IPS-15b (cell line): Measurements from ENCODE around the gene SYNJ2.

ENCODE experiments used
- H3K27me3 ChIP-seq: one replicate; pipeline ENCODE4 v1.6.1; 2013; ENCODE audit warnings: low read length; ENCODE audit not compliant: control insufficient read depth, insufficient read depth
- H3K36me3 ChIP-seq: one replicate; pipeline ENCODE4 v1.6.1; 2013; ENCODE audit warnings: low read length; ENCODE audit not compliant: control insufficient read depth, insufficient read depth
- H3K4me1 ChIP-seq: one replicate; pipeline ENCODE4 v1.6.1; 2013; ENCODE audit warnings: mild to moderate bottlenecking, low read length; ENCODE audit not compliant: control insufficient read depth, insufficient read depth
- H3K4me3 ChIP-seq: one replicate; pipeline ENCODE4 v1.5.1; 2013; ENCODE audit warnings: low read depth, low read length
- H3K9ac ChIP-seq: one replicate; pipeline ENCODE4 v1.6.1; 2013; ENCODE audit warnings: low read depth, mild to moderate bottlenecking, low read length
- H3K9me3 ChIP-seq: one replicate; pipeline ENCODE4 v1.6.1; 2013; ENCODE audit warnings: mild to moderate bottlenecking, low read length; ENCODE audit not compliant: control insufficient read depth, insufficient read depth

SYNJ2 gene

GRCh38 chr6:157974967-157975366 lies 6.7 kb upstream of the SYNJ2 start:
- no peak overlapping the region for H3K9ac ChIP-seq
- no peaks in the 10 kb centered on the region for H3K36me3 ChIP-seq
- H3K4me1 ChIP-seq: no peaks in the 10 kb centered on the region
- no peaks in the 10 kb centered on the region for H3K9me3 ChIP-seq
- no peak overlapping the region for H3K4me3 ChIP-seq
- peaks cover 4% of the 10 kb centered on the region for H3K27me3 ChIP-seq

- Histone ChIP-seq H3K9me3 (no peaks in the 10 kb centered on the region), H3K27me3 (peaks cover 9% of the 10 kb centered on the region), H3K4me3 (no peak overlapping the region), H3K9ac (no peak overlapping the region), H3K36me3 (no peaks in the 10 kb centered on the region), H3K4me1 (no peaks in the 10 kb centered on the region)
Measured at GRCh38 chr6:157975456-157975855, 6.2 kb upstream of the SYNJ2 start.

DNA sequence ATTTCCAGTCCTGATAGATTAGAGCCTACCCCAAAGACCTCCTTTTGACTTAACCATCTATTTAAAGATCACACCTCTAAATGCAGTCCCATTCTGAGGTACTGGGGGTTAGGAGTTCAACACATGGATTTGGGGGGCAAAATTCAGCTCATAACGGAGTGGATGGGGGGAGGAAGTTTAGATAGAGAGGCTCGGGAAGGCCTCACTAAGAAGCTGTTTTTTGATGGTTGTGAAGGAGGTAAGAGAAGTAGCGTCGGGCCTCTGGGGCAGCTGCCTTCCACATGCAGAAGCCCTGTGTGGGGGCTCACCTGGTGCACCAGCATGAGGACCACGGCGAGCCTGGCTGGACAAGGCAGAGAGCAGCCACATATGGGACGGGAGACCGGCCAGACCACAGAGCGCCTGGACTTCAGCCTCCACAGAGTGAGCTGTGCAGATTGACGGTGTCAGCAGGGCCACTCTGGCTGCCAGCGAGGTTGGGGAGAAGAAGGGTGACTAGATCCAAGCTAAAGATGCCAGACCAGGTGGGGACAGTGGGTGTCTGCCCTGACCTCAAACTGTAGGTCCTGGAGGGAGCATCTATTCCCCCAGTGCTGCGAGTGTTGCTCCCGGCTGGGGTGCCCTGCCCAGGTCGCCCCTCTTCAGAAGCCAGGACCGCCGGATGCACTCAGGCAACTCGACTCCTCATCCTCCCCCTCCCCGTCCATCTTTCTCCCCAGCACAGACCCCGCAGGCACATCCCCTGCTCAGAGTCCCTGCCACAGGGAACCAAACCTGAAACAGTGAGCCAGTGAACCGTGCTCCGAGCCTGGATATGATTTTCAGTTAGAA lies 5.1 kb upstream of the SYNJ2 start:
- no peaks in the 10 kb centered on the region for H3K4me1 ChIP-seq
- peaks cover 17% of the 10 kb centered on the region for H3K27me3 ChIP-seq
- no peaks in the 10 kb centered on the region for H3K36me3 ChIP-seq
- H3K9me3 ChIP-seq: no peaks in the 10 kb centered on the region
- no peak overlapping the region for H3K9ac ChIP-seq
- H3K4me3 ChIP-seq: no peak overlapping the region

DNA sequence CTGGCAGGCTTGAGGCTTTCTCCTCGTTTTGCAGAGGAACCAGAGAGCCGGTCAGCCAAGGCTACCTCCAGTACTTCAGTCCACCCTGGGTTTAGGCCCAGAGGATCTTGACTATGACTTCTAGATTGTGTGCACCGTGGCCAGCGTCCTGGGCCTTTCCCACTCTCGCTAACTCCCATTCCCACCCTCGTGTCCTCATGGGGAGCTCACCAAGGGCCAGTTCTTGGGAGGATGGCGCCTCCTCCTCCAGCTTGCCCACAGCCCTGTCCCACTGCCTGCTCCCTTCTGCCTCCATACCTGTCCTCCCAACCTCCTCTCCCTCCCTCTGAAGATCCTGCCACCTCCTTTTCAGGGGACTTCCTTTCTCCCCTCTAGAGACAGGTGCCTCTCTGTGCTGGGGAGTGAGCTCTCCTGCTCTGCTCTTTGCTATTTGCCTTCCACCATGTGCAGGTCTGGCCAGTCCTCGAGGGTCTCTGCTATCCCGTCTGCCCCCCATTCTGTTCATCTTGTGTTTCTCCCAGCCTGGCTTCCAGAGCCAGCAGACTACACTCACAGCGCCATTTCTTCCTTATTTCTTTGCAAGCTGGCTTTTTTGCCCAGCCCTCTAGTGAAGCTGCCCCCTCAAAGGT lies 4.4 kb upstream of the SYNJ2 start:
- no peak overlapping the region for H3K9ac ChIP-seq
- no peaks in the 10 kb centered on the region for H3K36me3 ChIP-seq
- peaks cover 17% of the 10 kb centered on the region for H3K27me3 ChIP-seq
- no peaks in the 10 kb centered on the region for H3K9me3 ChIP-seq
- H3K4me1 ChIP-seq: no peaks in the 10 kb centered on the region
- no peak overlapping the region for H3K4me3 ChIP-seq

DNA sequence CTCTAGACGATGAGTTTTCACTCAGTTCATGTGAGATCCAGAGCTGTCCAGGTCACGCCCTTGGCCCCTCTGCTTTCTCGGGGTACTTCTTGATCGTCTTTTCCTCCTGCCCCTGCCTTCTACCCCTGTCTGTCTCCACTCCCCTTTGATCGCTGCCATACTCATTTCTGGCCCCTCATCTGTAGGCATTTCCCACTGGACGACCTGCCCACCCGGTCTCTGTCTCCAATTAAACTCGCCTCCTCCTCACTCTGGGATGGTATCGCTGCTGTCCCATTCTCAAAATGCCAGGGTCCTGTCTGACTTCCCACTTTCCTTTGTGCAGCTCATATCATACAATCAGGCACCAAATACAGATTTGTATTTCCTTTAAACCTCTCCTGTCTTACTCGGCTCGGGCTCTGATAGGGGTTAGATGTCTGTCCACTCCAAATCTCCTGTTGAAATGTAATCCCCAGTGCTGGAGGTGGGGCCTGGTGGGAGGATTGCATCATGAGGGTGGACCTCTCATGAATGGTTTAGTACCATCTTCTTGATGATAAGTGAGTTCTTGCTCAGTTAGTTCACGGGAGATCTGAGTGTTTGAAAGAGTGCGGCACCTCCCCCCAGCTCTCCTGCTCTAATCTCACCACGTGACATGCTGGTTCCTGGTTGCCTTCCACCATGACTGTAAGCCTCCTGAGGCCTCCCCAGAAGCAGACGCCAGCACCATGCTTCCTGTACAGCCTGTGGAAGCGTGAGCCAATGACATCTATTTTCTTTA lies 3.5 kb upstream of the SYNJ2 start:
- H3K4me1 ChIP-seq: peaks cover 3% of the 10 kb centered on the region
- peaks cover 17% of the 10 kb centered on the region for H3K27me3 ChIP-seq
- no peak overlapping the region for H3K9ac ChIP-seq
- no peaks in the 10 kb centered on the region for H3K9me3 ChIP-seq
- no peaks in the 10 kb centered on the region for H3K36me3 ChIP-seq
- no peak overlapping the region for H3K4me3 ChIP-seq

DNA sequence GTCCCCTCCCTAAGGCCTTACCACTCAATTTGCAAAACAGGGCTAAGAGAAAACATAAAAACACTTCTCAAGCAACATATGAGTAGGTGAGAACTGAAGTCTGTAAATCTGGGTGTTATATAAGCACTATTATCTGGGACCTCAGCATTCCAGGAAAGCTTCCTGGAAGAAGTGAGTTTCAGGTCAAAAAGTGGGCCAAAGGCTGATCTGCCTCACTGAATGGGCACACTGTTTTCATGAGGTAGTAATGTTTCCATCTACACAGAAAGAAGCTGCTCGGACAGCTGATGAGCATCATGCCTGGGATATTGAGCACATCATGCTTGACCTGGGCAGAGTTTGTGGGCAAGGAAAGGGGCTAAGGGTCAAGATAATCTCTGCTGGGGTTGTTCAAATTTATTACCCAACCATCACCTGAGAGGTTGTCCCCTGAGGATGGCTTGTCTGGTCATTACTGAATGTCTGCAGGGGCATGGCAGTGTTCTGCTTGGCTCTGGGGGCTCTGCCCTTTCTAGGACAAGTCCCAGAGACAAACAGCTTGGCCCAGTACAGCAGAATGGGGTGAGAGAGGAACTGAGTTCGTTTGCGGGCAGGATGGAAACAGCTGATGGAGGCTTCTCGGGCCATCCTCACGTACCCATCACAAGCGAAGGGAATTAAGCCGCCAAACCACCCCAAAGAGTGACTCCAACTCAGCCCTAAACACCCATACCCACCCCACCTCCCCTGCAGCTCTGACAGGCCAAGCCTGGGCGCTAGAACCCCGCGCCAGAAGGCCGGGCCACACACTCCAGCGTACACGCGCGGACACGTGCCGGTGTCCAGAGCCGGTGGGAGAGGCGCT lies 1.2 kb upstream of the SYNJ2 start:
- Histone ChIP-seq H3K4me3 (peak overlapping the region; percentile 73), H3K4me1 (peaks cover 8% of the 10 kb centered on the region), H3K36me3 (no peaks in the 10 kb centered on the region), H3K9me3 (no peaks in the 10 kb centered on the region), H3K9ac (no peak overlapping the region), H3K27me3 (peaks cover 17% of the 10 kb centered on the region)

GRCh38 chr6:157981132-157981394 lies 600 bp upstream of the SYNJ2 start:
- H3K4me3 ChIP-seq: peak overlapping the region; percentile 73
- no peaks in the 10 kb centered on the region for H3K9me3 ChIP-seq
- H3K9ac ChIP-seq: no peak overlapping the region
- H3K36me3 ChIP-seq: no peaks in the 10 kb centered on the region
- peaks cover 17% of the 10 kb centered on the region for H3K27me3 ChIP-seq
- peaks cover 8% of the 10 kb centered on the region for H3K4me1 ChIP-seq

DNA sequence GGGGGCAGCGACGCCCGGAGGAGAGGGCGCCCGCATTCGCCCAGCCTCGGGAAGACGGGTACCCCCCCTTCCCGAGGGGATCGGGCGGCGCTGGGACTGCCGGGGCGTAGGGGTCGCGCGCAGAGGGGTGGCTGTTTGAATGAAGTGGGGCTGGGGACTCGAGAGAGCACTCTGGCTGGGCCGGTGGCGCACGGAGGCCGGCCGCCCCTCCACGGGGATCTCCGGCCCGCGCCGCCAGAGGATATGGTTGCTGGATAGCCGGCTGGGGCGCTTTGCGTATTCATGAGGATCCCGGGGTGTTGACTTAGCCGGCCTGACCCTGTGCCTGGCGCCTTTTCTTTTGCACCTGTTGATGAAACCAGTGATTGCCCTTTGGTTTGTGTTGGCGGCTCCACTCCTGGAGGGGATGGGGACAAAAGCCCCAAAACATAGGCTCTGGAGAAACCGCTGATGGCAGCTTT lies 469 bp downstream of the SYNJ2 start:
- Histone ChIP-seq H3K9me3 (no peaks in the 10 kb centered on the region), H3K36me3 (no peaks in the 10 kb centered on the region), H3K27me3 (peaks cover 17% of the 10 kb centered on the region), H3K4me1 (peaks cover 10% of the 10 kb centered on the region), H3K9ac (peak overlapping the region; percentile 37), H3K4me3 (peak overlapping the region; percentile 73)

- no peaks in the 10 kb centered on the region for H3K9me3 ChIP-seq
- peak overlapping the region; percentile 73 for H3K4me3 ChIP-seq
- no peak overlapping the region for H3K9ac ChIP-seq
- H3K27me3 ChIP-seq: peaks cover 17% of the 10 kb centered on the region
- H3K4me1 ChIP-seq: peaks cover 10% of the 10 kb centered on the region
- no peaks in the 10 kb centered on the region for H3K36me3 ChIP-seq
Measured at GRCh38 chr6:157982563-157983405, 1.1 kb downstream of the SYNJ2 start.

GRCh38 chr6:157983406-157984119 lies 1.9 kb downstream of the SYNJ2 start:
- peaks cover 10% of the 10 kb centered on the region for H3K4me1 ChIP-seq
- H3K36me3 ChIP-seq: no peaks in the 10 kb centered on the region
- H3K27me3 ChIP-seq: peaks cover 17% of the 10 kb centered on the region
- no peak overlapping the region for H3K4me3 ChIP-seq
- H3K9ac ChIP-seq: no peak overlapping the region
- H3K9me3 ChIP-seq: no peaks in the 10 kb centered on the region
